HG03097 (cell line): ENCODE measurements around the gene MAPKAPK2.

Source experiments
- ATAC-seq: cut with Tn5 transposase; IDR thresholded peaks from one replicate; pipeline ENCODE4 v1.9.1; 2021; ENCODE audit not compliant: unreplicated experiment, low FRiP score

The MAPKAPK2 gene

DNA sequence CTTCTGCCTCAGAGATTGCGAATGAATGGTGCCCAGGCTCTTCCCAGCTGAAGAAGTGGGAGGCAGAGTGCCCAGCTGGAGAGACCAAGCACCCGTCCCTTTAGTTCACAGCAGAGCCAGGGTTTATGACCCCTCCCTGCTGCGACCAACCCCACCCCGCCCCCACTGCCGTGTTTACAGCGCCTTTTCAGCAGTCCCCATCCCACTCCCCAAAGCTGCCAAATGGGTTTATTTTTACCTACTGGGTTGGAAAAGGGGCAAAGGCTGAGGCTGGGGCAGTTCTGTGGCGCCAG is 25.8 kb upstream of the MAPKAPK2 start:
- ATAC-seq, result no peak

DNA sequence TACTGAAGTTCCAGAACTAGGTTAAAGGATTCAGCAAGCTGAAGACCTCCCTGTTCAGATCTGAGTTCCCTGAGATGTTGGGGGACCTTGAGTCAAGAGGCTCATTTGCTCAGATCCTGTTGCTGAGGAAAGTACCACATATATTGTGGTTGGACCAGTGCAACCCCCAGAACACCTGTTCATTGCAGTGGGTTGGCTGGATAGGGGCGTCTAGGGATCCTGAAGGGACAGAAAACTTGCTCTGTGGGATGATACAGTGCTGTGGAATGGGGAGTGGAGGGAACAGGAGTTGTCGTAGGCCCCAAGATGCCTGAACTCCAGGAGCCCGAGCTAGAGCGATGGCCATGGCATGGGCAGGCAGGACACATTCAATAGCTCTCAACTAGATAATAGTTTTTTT is 24.6 kb upstream of the MAPKAPK2 start:
- ATAC-seq, result no peak

DNA sequence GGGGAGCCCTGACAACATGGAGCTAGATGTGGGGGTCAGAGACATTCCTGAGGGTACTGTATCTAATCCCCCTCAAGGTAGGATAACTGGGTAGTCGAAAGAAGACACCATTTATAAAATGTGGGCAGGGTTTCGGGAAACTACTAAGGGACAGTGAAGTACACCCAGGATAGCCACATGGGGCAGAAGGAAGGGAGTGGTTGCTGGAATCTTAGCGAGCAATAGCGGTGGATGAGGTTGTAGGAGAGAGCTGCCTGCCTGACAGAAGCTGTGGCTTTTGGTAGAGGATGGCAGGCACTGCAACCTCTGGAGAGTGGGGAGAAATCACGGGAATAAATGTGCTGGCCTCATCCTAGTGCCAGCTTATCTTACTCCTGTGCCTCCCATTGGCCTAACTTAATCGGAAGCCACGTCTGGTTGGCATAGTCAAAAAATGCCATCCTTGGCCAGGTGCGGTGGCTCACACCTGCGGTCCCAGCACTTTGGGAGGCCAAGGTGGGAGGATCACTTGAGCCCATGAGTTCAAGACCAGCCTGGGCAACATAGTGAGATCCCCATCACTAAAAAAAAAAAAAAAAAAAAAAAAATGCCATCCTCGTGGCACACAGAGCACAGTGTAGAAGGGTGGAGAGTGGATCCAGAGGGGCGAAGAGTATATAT is 23.4 kb upstream of the MAPKAPK2 start:
- no peak for ATAC-seq

DNA sequence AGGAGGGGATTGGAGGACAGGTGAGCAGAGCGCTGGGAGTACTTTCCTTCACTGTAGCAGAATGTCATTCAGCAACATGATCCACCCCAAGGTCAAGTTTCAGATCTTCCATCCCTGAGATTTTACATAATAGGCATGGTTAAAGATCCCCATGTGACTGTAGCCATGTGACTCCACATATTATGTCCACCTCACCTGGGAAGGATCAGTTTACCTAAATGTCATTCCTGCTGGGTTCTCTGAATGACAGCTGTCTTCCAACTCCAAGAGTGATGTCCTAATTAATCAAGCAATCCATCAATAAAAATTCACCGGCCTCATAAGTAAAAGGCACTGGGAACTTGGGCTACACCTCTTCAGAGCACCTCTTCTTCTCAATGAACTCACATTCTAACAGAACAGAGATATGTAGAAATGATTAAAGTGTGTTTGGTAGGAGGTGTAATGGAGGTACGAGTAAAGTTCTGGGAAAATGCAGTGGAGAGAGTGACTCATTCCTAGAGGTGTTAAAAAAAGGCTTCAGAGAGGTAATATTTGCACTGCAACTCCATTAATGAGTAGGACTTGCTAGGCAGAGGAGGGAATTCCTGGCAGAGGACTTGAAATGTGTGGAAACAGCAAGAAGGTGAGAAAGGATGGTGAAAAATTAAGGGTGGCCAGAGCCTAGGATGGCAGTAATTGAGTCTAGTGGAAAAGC is 22.2 kb upstream of the MAPKAPK2 start:
- no peak for ATAC-seq

DNA sequence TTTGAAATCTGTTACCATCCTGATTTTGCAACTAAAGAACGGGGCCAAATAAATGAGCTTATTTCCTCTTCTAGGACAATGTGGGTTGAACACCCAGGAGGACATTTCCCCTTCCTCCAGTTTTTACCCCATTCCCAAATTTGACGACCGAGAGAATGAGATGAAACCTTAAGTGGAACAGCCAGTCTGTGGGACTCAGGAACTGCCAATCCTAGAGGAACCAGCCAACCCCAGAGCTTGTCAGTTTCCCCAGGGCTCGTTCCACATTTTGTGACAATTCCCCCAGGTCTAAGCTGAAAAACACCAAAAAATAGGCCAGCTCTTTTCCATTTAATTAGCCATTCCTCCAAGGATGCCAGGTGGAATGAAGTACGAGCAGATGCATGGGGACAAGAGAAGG is 21.3 kb upstream of the MAPKAPK2 start:
- no peak for ATAC-seq

DNA sequence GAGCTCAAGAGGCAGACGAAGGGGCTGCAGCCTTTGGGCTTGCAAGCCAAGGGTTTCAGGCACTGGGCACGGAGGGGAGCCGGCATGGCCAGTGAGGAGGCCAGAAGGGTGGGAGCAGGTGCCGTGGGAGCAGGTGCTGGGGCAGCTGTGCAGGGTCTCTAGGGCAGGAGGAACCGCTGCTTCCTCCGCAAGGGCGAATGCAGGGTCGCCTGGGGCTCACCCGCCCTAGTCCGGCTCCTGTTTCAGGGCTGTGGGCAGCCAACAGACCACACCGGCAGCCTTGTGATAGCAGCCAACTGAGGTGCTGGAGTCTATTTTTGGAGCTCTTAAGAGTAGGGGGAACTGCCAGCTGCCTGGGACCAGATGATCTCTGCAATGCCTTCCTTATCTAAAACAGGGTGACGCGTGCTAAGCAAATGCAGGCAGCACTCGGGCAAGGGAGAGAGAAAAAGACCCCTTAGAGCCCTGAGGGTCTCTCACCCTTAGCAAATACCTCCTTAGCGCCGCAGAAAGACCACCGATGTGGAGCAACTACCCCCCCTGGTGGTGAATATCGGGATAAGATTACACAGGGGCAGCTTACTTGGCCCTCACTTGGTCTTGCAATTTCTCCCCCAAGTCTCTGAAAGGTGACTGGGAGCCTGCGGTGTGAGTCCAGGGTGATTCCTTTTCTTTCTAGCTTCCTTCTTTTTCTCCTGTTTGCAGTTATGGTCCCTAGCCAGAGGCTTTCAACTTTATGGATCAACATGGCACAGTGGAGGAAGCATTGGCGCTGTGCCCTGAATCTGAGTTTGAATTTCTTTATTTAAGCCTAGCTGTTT is 20.7 kb upstream of the MAPKAPK2 start:
- ATAC-seq, result no peak

DNA sequence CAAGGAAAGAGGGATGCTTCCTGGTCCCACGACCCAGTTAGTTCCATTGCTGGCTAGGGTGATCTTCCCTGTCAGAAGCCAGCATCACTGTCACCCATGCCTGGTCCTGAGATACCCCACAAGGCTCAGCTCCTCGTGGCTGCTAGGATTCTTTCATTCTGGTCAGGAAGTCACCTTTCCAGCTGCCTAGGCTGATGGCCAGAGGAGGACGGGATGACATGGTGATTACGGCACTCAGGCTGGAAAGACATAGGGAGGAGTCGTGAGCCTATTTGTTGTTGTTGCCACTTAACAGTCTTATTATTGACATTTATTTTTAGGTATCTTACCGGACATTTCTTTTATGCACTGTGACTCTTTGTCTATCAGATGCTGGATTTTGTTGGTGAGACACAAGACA is 20.0 kb upstream of the MAPKAPK2 start:
- ATAC-seq, result no peak

DNA sequence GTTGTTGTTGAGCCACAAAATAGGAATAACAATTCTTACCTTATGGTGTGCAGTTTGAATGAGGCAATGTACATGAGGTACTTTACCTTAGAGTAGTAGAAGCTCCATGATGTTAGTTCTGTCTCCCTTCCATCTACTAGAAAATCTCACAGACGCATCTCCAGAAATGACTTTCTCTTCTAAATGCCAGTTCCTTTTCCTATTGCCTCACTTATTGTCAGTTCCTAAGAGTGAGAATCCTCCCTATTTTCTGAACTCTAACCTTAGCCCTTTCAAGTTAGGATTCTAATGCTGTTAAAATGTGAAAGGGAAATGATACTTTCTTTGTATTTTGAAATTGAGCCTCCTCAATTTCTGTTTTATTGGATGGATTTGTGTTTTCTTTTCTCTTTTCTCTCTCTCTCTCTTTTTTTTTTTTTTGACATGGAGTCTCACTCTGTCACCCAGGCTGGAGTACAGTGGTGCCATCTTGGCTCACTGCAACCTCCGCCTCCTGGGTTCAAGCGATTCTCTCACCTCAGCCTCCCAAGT is 18.6 kb upstream of the MAPKAPK2 start:
- no peak for ATAC-seq

DNA sequence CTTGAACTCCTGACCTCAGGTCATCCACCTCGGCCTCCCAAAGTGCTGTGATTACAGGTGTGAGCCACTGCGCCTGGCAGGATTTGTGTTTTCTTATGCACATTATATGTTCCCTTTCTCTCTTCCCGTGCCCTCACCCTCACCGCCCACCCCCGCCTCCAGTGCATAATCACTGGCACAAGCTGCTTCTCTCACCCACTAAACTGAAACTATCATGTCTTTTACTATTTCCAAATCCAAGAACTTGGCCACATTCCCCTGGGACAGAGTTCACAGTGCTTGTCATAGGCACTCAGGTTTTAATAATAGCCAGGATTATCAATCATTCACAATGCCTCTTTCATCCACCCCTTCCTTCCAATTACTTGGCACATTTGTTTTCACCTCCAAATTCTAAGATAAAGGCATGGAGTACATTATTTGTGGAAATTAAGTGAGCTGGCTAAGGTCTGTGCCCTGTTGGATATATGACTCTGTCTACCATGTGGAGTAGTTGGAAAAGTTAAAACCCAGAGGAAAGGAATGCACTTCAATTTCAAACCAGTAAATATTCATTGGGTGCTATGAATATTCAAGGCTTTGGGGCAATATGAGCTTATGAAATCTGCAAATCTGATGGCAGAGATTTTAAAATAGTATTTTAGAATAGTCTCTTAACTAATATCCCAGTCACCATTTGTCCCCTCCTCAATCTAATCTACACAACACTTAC is 17.6 kb upstream of the MAPKAPK2 start:
- ATAC-seq, result no peak

DNA sequence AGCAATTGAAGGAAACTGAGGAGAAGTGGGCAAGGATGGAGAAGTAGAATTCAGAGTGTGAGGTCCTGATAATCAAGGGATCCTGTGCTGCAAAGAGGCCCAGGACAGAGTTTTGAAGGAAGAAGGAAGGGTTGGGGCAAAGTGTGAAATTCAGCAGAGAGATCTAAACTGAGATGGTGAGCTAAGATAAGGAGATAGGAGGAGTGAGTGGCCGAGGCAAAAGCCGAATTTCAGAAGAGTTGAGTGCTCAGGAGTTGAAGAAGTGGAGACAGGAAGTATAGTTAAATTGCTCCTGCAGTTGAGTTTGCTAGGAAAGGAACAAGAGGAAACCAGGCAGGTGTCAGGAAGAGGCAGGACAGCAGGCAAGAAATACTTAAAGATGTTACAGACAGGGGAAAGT is 16.4 kb upstream of the MAPKAPK2 start:
- no peak for ATAC-seq

DNA sequence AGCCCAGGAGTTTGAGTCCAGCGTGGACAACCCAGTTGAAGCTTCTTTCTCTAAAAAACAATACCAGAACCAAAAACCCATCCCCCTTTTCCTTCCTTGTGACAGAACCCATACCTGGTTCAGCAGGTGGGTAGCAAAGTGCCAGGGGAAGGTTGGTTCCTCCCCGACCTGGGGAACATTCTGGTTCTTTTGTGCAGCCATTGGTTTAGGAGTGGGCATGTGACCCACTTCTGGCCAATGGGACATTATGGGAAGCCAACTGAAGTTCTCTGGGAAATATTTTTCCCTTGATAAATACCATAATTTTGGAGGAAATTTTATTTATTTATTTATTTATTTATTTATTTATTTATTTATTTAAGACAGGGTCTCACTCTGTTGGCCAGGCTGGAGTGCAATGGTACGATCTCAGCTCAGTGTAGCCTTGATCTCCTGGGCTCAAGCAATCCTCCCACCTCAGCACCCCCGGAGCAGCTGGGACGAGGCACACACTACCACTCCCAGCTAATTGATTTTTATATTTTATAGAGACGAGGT is 15.8 kb upstream of the MAPKAPK2 start:
- ATAC-seq, result no peak

DNA sequence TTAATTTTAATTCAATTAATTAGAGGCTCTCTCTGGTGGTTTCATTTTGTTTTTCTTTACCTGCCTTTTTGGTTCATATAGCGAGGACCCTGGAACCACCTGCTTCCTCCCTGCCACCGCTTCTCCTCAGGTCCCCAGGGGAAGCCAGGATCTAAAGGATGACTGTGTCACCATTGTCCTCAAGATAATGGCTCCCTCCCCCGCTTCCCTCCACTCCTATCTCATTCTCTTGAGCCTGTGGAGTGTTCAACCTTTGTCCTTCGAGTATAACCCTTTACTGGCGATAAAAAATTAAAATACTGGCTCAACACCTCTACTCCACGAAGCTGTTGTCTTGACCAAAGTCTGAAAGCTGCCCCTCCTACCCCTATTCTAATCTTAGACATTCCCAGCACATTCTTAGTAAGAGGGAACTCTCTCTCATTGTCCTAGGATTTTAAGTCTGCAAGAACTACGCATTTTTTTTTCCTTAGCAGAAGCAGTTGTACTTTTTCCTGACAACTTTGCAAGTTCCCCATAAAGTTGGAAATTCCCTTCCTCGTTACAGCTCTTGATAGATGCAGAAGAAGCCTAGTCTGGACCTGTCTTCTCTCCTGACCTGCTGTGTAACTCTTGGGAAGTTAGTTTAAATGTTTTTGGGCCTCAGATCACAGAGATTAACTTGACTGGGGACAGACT is 12.6 kb upstream of the MAPKAPK2 start:
- no peak for ATAC-seq

DNA sequence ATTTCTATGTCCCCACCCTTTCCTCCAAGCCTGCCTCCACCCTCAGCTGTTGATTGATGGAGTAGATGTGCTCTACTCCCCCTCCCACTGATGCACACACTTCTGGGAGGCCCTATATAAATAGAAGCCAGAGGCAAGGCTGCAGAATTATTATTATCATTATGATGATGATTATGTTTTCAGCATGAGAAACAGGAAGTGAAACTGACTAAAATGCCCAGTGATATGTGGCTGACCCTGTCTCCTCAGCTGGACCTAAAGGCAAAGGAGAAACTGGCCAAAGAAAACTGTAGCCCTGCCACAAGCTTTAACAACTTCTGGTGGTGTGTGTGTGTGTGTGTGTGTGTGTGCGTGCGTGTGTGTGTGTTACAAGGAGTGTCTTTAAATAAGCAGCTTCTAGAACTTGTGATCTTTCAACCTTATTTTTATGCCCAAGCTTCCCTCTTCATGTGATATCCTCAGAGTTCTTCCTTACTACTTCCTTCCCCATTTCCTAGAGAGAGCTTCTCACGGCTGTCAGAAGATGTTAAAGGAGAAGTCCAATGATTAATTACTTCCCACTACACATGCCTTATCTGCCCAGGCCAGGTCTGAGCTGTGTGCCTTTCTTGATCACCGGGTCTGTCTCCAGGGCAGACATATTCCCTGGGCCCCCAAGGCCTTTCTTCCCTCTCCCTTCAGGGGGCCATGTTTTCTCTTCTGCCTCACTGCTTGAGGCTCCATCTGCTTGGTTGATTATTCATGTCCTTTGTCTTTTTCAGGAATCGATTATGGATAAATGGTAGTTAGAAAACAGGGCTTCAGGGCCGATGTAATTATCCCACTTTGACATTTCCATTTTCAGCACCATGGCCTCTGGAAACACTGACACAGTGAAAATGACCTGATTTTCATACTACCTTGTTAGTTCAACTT is 11.6 kb upstream of the MAPKAPK2 start:
- ATAC-seq, result no peak

DNA sequence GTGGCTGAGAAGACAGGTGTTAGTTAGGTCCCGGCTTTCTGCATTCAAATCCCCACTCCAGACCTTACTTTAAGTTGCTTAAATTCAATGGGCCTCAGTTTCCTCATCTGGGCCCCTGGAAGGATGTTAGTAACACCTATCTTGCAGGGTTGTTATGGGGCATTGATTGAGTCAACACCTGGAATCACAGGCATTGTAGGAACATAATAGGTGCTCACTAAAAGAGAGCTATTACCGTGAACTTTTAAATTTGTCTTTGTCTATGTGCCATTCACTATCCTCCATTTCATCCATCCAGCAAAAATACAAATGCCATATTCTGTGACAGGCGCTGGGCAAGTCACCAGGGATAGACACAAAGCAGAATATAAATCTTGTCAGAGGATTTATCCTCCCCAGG is 10.5 kb upstream of the MAPKAPK2 start:
- no peak for ATAC-seq

DNA sequence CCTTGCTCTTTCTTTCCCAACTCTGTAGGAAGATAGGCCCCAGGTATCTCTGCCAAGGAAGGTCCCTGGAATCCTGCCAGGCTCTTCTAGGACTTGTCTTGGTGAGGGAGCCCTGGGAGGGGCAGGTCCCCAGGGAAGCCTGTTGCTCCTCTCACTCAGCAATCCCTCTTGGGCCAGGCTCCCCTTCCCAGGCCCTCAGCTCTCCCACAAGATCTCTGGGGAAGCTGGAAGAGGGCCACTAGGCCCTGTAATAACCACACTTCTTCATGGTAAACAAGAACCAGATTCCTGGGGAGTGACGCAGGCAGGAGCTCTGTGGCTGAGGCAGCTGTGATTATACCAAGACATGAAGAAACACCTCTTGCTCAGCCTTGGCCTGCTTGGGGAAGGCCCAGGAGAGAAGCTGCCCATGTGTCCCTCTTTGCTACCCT is 9.9 kb upstream of the MAPKAPK2 start:
- ATAC-seq, result no peak

DNA sequence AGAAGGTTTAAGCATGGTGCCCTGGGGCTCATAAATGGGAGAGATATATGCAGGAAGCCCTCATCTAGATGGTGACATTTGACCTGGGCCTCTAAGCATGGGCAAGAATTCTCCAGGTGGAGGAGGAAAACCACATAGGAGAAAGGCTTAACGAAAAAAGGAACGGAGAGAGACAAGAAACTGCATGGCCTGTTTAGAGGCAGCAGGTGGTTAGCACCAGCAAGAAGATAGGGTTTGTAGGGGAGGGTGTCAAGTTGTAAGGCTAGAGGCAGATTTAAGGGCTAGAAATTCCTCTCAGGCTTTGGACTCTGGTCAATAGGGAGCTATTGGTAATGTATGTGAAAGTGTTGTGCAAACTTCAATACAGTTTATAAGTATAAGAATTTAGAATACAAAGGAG is 8.2 kb upstream of the MAPKAPK2 start:
- ATAC-seq, result no peak

DNA sequence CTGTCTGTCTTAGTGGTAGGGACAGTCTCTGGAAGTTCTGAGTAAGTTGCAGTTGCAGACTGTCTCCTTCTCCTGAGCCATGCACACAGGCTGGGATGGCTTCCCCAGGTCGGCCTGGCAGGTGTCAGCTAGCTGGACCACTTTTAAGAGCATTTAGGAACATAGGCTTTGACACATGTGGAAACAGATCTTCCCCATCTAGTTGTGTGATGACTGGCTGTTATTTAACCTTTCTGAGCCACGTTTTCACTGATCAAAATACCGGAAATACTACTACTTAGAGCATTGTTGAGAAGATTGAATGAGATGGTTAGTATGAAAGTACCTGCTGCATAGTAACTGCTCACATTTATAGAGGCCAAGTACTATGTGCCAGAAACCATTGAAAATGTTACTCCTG is 6.2 kb upstream of the MAPKAPK2 start:
- no peak for ATAC-seq

DNA sequence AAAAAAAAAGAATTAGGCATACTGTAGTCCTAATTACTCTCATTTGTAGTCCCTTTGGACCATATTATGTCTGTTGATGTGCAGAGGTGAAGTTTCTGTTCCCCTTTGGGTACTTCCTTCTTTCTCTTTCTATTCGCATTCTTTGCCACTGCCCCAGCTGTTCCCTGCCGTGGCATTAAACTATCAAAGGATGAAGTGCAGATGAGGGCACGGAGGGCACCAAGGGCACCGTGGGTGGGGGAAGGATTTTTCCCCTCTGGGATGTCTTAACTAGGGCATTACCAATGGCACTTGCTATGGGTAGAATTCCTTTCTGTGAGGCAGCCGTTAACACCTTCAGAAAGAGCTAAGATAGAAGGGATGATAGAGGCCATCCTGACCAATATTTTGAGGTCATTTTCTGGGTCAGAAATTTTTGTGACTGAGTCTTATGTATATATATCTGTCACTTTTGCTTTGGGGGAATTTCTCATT is 4.9 kb upstream of the MAPKAPK2 start:
- ATAC-seq, result peak; percentile 78

DNA sequence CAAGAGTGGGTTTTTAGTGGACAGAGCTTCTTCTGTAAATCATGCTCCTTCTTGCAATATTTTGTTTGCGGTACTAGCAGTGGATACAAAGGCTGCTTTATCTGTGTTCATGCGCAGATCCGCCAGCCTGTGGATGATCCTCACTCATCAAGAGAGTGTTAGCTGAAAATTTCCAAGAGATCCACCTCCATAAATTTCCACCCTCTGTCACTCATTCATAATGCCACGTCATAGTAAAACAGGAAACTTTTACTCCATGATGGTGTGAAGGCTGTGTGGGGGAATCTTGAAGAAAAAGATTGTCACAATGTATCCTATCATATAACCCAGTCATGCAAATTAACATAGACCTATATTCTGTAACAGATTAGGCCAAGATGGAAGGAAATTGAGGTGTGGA is 4.4 kb upstream of the MAPKAPK2 start:
- no peak for ATAC-seq
